HL-60 (cell line): ENCODE results near the gene COL5A2.

Experiments used
- CTCF ChIP-seq: IDR thresholded peaks from one replicate; pipeline ENCODE4 v1.5.1; 2011; ENCODE audit warnings: low read length, control low read depth, inconsistent platforms; ENCODE audit not compliant: insufficient read depth
- REST ChIP-seq: IDR thresholded peaks from 2 replicates; pipeline ENCODE4 v1.6.1; 2012; ENCODE audit warnings: low read depth; ENCODE audit not compliant: insufficient replicate concordance

GRCh38 chr2:189127756-189128155 lies 51.8 kb downstream of the COL5A2 start:
- TF ChIP-seq REST (no peak), CTCF (no peak)
